ENCODE data around the gene EFCAB11. TPM values are rescaled to one million over a fixed set of nuclear protein-coding genes. Genes with fewer than 3 reads are reported as not detected.

Gene EFCAB11
- total and polyA plus RNA-seq, 2 of the 8 experiments (the other 6 are each of a cell fraction or from before 2014, with no cell fraction given): 6.8 to 12.8 TPM

GRCh38 chr14:89988787-89989186 is 34.3 kb upstream of the EFCAB11 start:
- no peak overlapping the region for H4K5ac ChIP-seq (ENCODE audit: insufficient read length, low read depth, low read length)
- H2AFZ ChIP-seq (ENCODE audit: low read length): no peak overlapping the region
- H2BK20ac ChIP-seq (ENCODE audit: low read length): no peak overlapping the region
- no peak overlapping the region for H3K56ac ChIP-seq (replicated peaks; ENCODE audit: insufficient read length, low read depth, low read length)
- no peak overlapping the region for H4K8ac ChIP-seq (ENCODE audit: extremely low read depth, insufficient read depth, low read length)
- no peak overlapping the region for H3K23ac ChIP-seq (ENCODE audit: insufficient read length)
- H3K36me3 ChIP-seq (ENCODE audit: control insufficient read depth in 2 of 4, insufficient read depth in 4 of 4, low read length in 3 of 4): peaks cover 0 to 51% (median 9%) of the 10 kb centered on the region in 4 experiments; a peak in 5 of 8 replicates
- H2BK12ac ChIP-seq (ENCODE audit: low read depth, low read length): no peak overlapping the region
- peaks cover 0 to 3% (median 1%) of the 10 kb centered on the region in 4 experiments; a peak in 4 of 7 replicates for H3K4me1 ChIP-seq (replicated peaks in 1 of 4; ENCODE audit: control insufficient read depth in 3 of 4, insufficient read depth in 4 of 4, low read length in 3 of 4)
- no peak overlapping the region for H3K4me2 ChIP-seq (ENCODE audit: insufficient read depth in 1 of 2, low read depth in 2 of 2, low read length in 2 of 2)
- H3K4me3 ChIP-seq (ENCODE audit: extremely low read depth in 1 of 4, insufficient read depth in 2 of 4, low read depth in 3 of 4, low read length in 4 of 4): no peak overlapping the region
- H2BK15ac ChIP-seq (ENCODE audit: low read length): no peak overlapping the region
- FAIRE-seq: no peak
- no peak overlapping the region for H2BK120ac ChIP-seq (replicated peaks; ENCODE audit: low read depth, low read length)
- POLR2A ChIA-PET (ENCODE audit: partially characterized antibody): interaction anchor here (0.6 to 1.0 kb wide), 4 partner anchors 13 to 285 kb away, joined by 3 to 4 read pairs (median 4); no protein-coding TSS in a partner anchor
- H3K79me2 ChIP-seq (ENCODE audit: control insufficient read depth in 1 of 2, insufficient read depth in 2 of 2, low read length in 2 of 2): no peaks in the 10 kb centered on the region
- no peak overlapping the region for H3K14ac ChIP-seq (ENCODE audit: insufficient read length)
- H3K9me3 ChIP-seq (ENCODE audit: insufficient read depth in 2 of 2, low read depth in 1 of 2, low read length in 1 of 2): no peaks in the 10 kb centered on the region
- CTCF ChIA-PET (ENCODE audit: partially characterized antibody): interaction anchor here (1.0 to 6.4 kb wide), 3 partner anchors 12 to 33 kb away, joined by 3 to 37 read pairs (median 6); no protein-coding TSS in a partner anchor
- 67% methylated on average over 5 of the region's 5 CpGs; no CpG with 5 or more reads in 1 of the 2 experiments for WGBS, 2 experiments (ENCODE audit: extremely low coverage in 1 of 2, insufficient coverage in 1 of 2, insufficient read length in 1 of 2, insufficient replicate concordance in 2 of 2, low coverage in 1 of 2, low lambda C conversion rate in 2 of 2, missing lambda C conversion rate in 1 of 2)
- H3K27ac ChIP-seq (ENCODE audit: low read depth, low read length): no peak overlapping the region
- no peaks in the 10 kb centered on the region for H3K23me2 ChIP-seq (ENCODE audit: low read depth, low read length)
- H4K91ac ChIP-seq (replicated peaks; ENCODE audit: insufficient read length, low read length): no peak overlapping the region
- H3K4ac ChIP-seq (replicated peaks; ENCODE audit: insufficient read length, low read depth, low read length): no peak overlapping the region
- no peak overlapping the region for H2AK5ac ChIP-seq (ENCODE audit: low read depth, low read length)
- no peak overlapping the region for H2BK5ac ChIP-seq (ENCODE audit: low read depth, low read length)
- no peak overlapping the region for H3K18ac ChIP-seq (ENCODE audit: extremely low read depth, low read length)
- no peaks in the 10 kb centered on the region for H3K79me1 ChIP-seq (ENCODE audit: low read depth, low read length)
- H3K27me3 ChIP-seq (replicated peaks in 1 of 4; ENCODE audit: control insufficient read depth in 3 of 4, extremely low read depth in 1 of 4, insufficient read depth in 3 of 4, low read length in 3 of 4): no peaks in the 10 kb centered on the region
- H3K9ac ChIP-seq (replicated peaks in 1 of 4; ENCODE audit: extremely low read depth in 1 of 4, low read depth in 3 of 4, low read length in 3 of 4): no peak overlapping the region
- H4K20me1 ChIP-seq (replicated peaks in 1 of 2; ENCODE audit: control insufficient read depth in 1 of 2, insufficient read depth in 2 of 2, low read length in 2 of 2): peaks cover 0 to 2% of the 10 kb centered on the region in 2 experiments
- no peak for DNase-seq (ENCODE audit: low read depth in 1 of 2, low spot score in 2 of 2)
- TF ChIP-seq MAFK (IDR thresholded peaks at IDR 0.05; ENCODE audit: low read depth, low read length): no peak
- TF ChIP-seq SRF (IDR thresholded peaks at IDR 0.05; ENCODE audit: low read depth, low read length): no peak
- no peak for TF ChIP-seq EGR1 (IDR thresholded peaks at IDR 0.05; ENCODE audit: borderline replicate concordance, low read depth, low read length)
- TF ChIP-seq RFX5 (IDR thresholded peaks at IDR 0.05; ENCODE audit: borderline replicate concordance, low read depth, low read length): no peak
- TF ChIP-seq TAF1 (IDR thresholded peaks at IDR 0.05; ENCODE audit: low read depth, low read length): no peak
- no peak for TF ChIP-seq CTBP2 (IDR thresholded peaks at IDR 0.05; ENCODE audit: borderline replicate concordance, insufficient read depth, insufficient read length, low read length)
- TF ChIP-seq CBX5 (IDR thresholded peaks at IDR 0.05; ENCODE audit: low read depth, low read length): no peak
- no peak for TF ChIP-seq CHD1 (IDR thresholded peaks at IDR 0.05; ENCODE audit: low read depth, low read length)
- TF ChIP-seq TAF7 (optimal IDR thresholded peaks at IDR 0.05; ENCODE audit: borderline replicate concordance, low read depth, low read length): no peak
- no peak for TF ChIP-seq CTCF (IDR thresholded peaks at IDR 0.05; ENCODE audit: control extremely low read depth in 1 of 3, insufficient read depth in 1 of 3, low read depth in 1 of 3, low read length in 3 of 3)
